Astrocyte (in vitro differentiated cells and primary cell): ENCODE results near the gene CTNNBIP1. TPM values are rescaled to one million over a fixed set of nuclear protein-coding genes. Genes with fewer than 3 reads are reported as not detected.

Experiments
- DNase-seq: peaks from one replicate; pipeline ENCODE4 v3.0.0-alpha.2; 2010; ENCODE audit warnings: low read depth
- FAIRE-seq: peaks from 2 replicates; lab custom pipeline; 2011; peaks lifted over from hg19 to GRCh38; lab: Jason Lieb, UNC
- H2AFZ ChIP-seq: 2 replicates; pipeline ENCODE4 v1.6.0; 2012; ENCODE audit warnings: low read depth, low read length, inconsistent platforms
- H3K27ac ChIP-seq: 2 replicates; pipeline ENCODE4 v1.5.1; 2011; ENCODE audit warnings: low read depth, low read length, inconsistent platforms
- H3K27me3 ChIP-seq: 2 replicates; pipeline ENCODE4 v1.6.0; 2011; ENCODE audit warnings: low read length, inconsistent platforms; ENCODE audit not compliant: insufficient read depth
- H3K36me3 ChIP-seq: 2 replicates; pipeline ENCODE4 v1.5.1; 2011; ENCODE audit warnings: low read length, inconsistent platforms; ENCODE audit not compliant: insufficient read depth
- H3K4me1 ChIP-seq: 2 replicates; pipeline ENCODE4 v1.5.1; 2011; ENCODE audit warnings: low read length, inconsistent platforms; ENCODE audit not compliant: insufficient read depth
- H3K4me2 ChIP-seq: 2 replicates; pipeline ENCODE4 v1.6.0; 2012; ENCODE audit warnings: low read length, inconsistent platforms
- H3K4me3 ChIP-seq: 2 replicates; pipeline ENCODE4 v1.5.1; 2011; ENCODE audit warnings: low read depth, mild to moderate bottlenecking, low read length, inconsistent platforms; ENCODE audit not compliant: insufficient read depth
- H3K79me2 ChIP-seq: 2 replicates; pipeline ENCODE4 v1.6.0; 2012; ENCODE audit warnings: mild to moderate bottlenecking, low read length, inconsistent platforms; ENCODE audit not compliant: insufficient read depth
- H3K9ac ChIP-seq: 2 replicates; pipeline ENCODE4 v1.6.0; 2012; ENCODE audit warnings: mild to moderate bottlenecking, low read length, inconsistent platforms
- H3K9me3 ChIP-seq: 2 replicates; pipeline ENCODE4 v1.5.1; 2012; ENCODE audit warnings: low read depth, mild to moderate bottlenecking, low read length, inconsistent platforms; ENCODE audit not compliant: insufficient read depth
- H4K20me1 ChIP-seq: 2 replicates; pipeline ENCODE4 v1.6.0; 2012; ENCODE audit warnings: low read length, inconsistent platforms; ENCODE audit not compliant: insufficient read depth
- H3K27ac Mint-ChIP-seq: one replicate; pipeline ENCODE4 v1.8.0; 2021; ENCODE audit warnings: mild to moderate bottlenecking, mixed read lengths; ENCODE audit not compliant: unreplicated experiment
- H3K27me3 Mint-ChIP-seq: one replicate; pipeline ENCODE4 v1.8.0; 2021; ENCODE audit warnings: low read depth, mixed read lengths; ENCODE audit not compliant: unreplicated experiment
- H3K36me3 Mint-ChIP-seq: one replicate; pipeline ENCODE4 v1.8.0; 2021; ENCODE audit warnings: low read depth, mixed read lengths; ENCODE audit not compliant: unreplicated experiment
- H3K4me1 Mint-ChIP-seq: one replicate; pipeline ENCODE4 v1.8.0; 2021; ENCODE audit warnings: low read depth, mixed read lengths; ENCODE audit not compliant: unreplicated experiment
- H3K4me3 Mint-ChIP-seq: one replicate; pipeline ENCODE4 v1.8.0; 2021; ENCODE audit warnings: mild to moderate bottlenecking, moderate library complexity, mixed read lengths; ENCODE audit not compliant: unreplicated experiment
- H3K9me3 Mint-ChIP-seq: one replicate; pipeline ENCODE4 v1.8.0; 2021; ENCODE audit warnings: mild to moderate bottlenecking, mixed read lengths; ENCODE audit not compliant: unreplicated experiment
- CTCF ChIP-seq: IDR thresholded peaks from 2 replicates; pipeline ENCODE4 v1.5.1; 2011; ENCODE audit warnings: low read depth, mild to moderate bottlenecking, inconsistent platforms, low read length, moderate library complexity; ENCODE audit not compliant: insufficient read depth
- EZH2 ChIP-seq: IDR thresholded peaks from 2 replicates; pipeline ENCODE4 v1.6.1; 2012; ENCODE audit warnings: mild to moderate bottlenecking, low read length, inconsistent platforms; ENCODE audit not compliant: insufficient read depth
- total RNA-seq: library from RNA; stranded (reverse); gene quantifications from 2 replicates; pipeline ENCODE4 v1.2.1, GENCODE V29; 2021

The CTNNBIP1 gene
- total RNA-seq, 1 donor from 2014 or later: 53.7 TPM

- Histone ChIP-seq H3K27me3 (no peaks in the 10 kb centered on the region), H3K36me3 (no peaks in the 10 kb centered on the region), H3K4me3 (no peak overlapping the region), H2AFZ (no peak overlapping the region), H3K9ac (no peak overlapping the region), H3K9me3 (no peaks in the 10 kb centered on the region), H3K79me2 (no peaks in the 10 kb centered on the region), H3K27ac (no peak overlapping the region), H3K4me1 (peaks cover under 1% of the 10 kb centered on the region), H4K20me1 (no peaks in the 10 kb centered on the region), H3K4me2 (no peak overlapping the region)
- TF ChIP-seq EZH2: no peak
- no peak for TF ChIP-seq CTCF
- Mint-ChIP-seq H3K36me3 (no peaks in the 10 kb centered on the region), H3K9me3 (no peaks in the 10 kb centered on the region), H3K27me3 (peaks cover 14% of the 10 kb centered on the region), H3K27ac (no peak overlapping the region), H3K4me3 (no peak overlapping the region), H3K4me1 (peaks cover 2% of the 10 kb centered on the region)
- FAIRE-seq (no peak), DNase-seq (no peak)
Measured at GRCh38 chr1:9841460-9841859, 68.6 kb downstream of the CTNNBIP1 start.

- TF ChIP-seq CTCF (no peak), EZH2 (no peak)
- H3K4me2 ChIP-seq: no peak overlapping the region
- DNase-seq: no peak
- Mint-ChIP-seq H3K36me3 (no peaks in the 10 kb centered on the region), H3K4me1 (peaks cover 1% of the 10 kb centered on the region), H3K27ac (peak overlapping the region; percentile 4), H3K27me3 (peaks cover 17% of the 10 kb centered on the region), H3K9me3 (no peaks in the 10 kb centered on the region), H3K4me3 (no peak overlapping the region)
- no peaks in the 10 kb centered on the region for H3K9me3 ChIP-seq
- no peaks in the 10 kb centered on the region for H4K20me1 ChIP-seq
- no peak overlapping the region for H3K27ac ChIP-seq
- H2AFZ ChIP-seq: no peak overlapping the region
- H3K4me1 ChIP-seq: peaks cover 10% of the 10 kb centered on the region
- no peaks in the 10 kb centered on the region for H3K79me2 ChIP-seq
- H3K36me3 ChIP-seq: no peaks in the 10 kb centered on the region
- no peak overlapping the region for H3K9ac ChIP-seq
- FAIRE-seq: no peak
- H3K27me3 ChIP-seq: no peaks in the 10 kb centered on the region
- H3K4me3 ChIP-seq: no peak overlapping the region
Measured at GRCh38 chr1:9840176-9840575, 69.9 kb downstream of the CTNNBIP1 start.

GRCh38 chr1:9838946-9839345, 71.1 kb downstream of the CTNNBIP1 start:
- Histone ChIP-seq H3K9ac (no peak overlapping the region), H4K20me1 (no peaks in the 10 kb centered on the region), H3K9me3 (no peaks in the 10 kb centered on the region), H3K36me3 (no peaks in the 10 kb centered on the region), H3K27ac (no peak overlapping the region), H3K4me3 (no peak overlapping the region), H3K79me2 (no peaks in the 10 kb centered on the region), H3K4me1 (peaks cover 10% of the 10 kb centered on the region), H2AFZ (no peak overlapping the region), H3K4me2 (no peak overlapping the region), H3K27me3 (no peaks in the 10 kb centered on the region)
- H3K27me3 Mint-ChIP-seq: peaks cover 22% of the 10 kb centered on the region
- H3K36me3 Mint-ChIP-seq: no peaks in the 10 kb centered on the region
- peaks cover 1% of the 10 kb centered on the region for H3K4me1 Mint-ChIP-seq
- DNase-seq (no peak), FAIRE-seq (no peak)
- H3K9me3 Mint-ChIP-seq: no peaks in the 10 kb centered on the region
- no peak overlapping the region for H3K27ac Mint-ChIP-seq
- TF ChIP-seq CTCF: no peak
- TF ChIP-seq EZH2: no peak
- H3K4me3 Mint-ChIP-seq: no peak overlapping the region
